Midbrain (tissue), 1 donor: ENCODE measurements around the gene PPP1R18.

Source experiments
- DNase-seq: peaks from one replicate; lab custom pipeline; 2025; lab: John Stamatoyannopoulos, UW

PPP1R18 gene

GRCh38 chr6:30689022-30689865, 2.8 kb upstream of the PPP1R18 start:
- DNase-seq: no peak

GRCh38 chr6:30688569-30688968, 2.1 kb upstream of the PPP1R18 start:
- DNase-seq: no peak

- DNase-seq: no peak
Measured at GRCh38 chr6:30687659-30688431, 1.4 kb upstream of the PPP1R18 start.

GRCh38 chr6:30686908-30687658, 638 bp upstream of the PPP1R18 start:
- peak; percentile 38 for DNase-seq

- no peak for DNase-seq
Measured at GRCh38 chr6:30685157-30686008, 1.1 kb downstream of the PPP1R18 start.

- peak; percentile 19 for DNase-seq
Measured at GRCh38 chr6:30684386-30685156, 1.9 kb downstream of the PPP1R18 start.

GRCh38 chr6:30683980-30684338, 2.5 kb downstream of the PPP1R18 start:
- DNase-seq: no peak

- no peak for DNase-seq
Measured at GRCh38 chr6:30683183-30683979, 3.1 kb downstream of the PPP1R18 start.

GRCh38 chr6:30682143-30683117, 4.0 kb downstream of the PPP1R18 start:
- DNase-seq: peak; percentile 17

- no peak for DNase-seq
Measured at GRCh38 chr6:30681766-30682142, 4.7 kb downstream of the PPP1R18 start.

- DNase-seq: no peak
Measured at GRCh38 chr6:30679765-30680535, 6.5 kb downstream of the PPP1R18 start.

GRCh38 chr6:30678964-30679726, 7.3 kb downstream of the PPP1R18 start:
- DNase-seq: peak; percentile 87

- no peak for DNase-seq
Measured at GRCh38 chr6:30676660-30677285, 9.7 kb downstream of the PPP1R18 start.

- peak; percentile 92 for DNase-seq
Measured at GRCh38 chr6:30672445-30673253, 13.8 kb downstream of the PPP1R18 start, which contains the start of gene DHX16. TSS of gene DHX16 (minus strand) at chr6:30673006. CDS start at chr6:30672841, 165 bp downstream.

- no peak for DNase-seq
Measured at GRCh38 chr6:30670760-30671527, 15.5 kb downstream of the PPP1R18 start.
